Activated CD4-positive, alpha-beta T cell treated with anti-CD3 and anti-CD28 coated beads, Interleukin-2, amount 50 U/mL, for 4 hours (primary cell): ENCODE results near the gene BIN1.
"Not testable (repeated sequence)": the region's sequence is repeated elsewhere in the genome, so short reads cannot be mapped to it uniquely, and the experiment has no call there.

Experiments used
- DNase-seq, 2 experiments: peaks; one replicate each; pipeline ENCODE4 v3.0.0-alpha.2; 2020

BIN1 gene

GRCh38 chr2:127043367-127044164, 63.4 kb downstream of the BIN1 start:
- DNase-seq = no peak

- no peak for DNase-seq
These were observed 65.5 kb downstream of the BIN1 start for GRCh38 chr2:127041259-127041970.

GRCh38 chr2:127040169-127040568, 66.8 kb downstream of the BIN1 start:
- no peak for DNase-seq

- no peak for DNase-seq
These were observed 67.4 kb downstream of the BIN1 start for GRCh38 chr2:127039387-127040031.

GRCh38 chr2:127037476-127037875, 69.5 kb downstream of the BIN1 start:
- DNase-seq = no peak

GRCh38 chr2:127034883-127035611, 71.9 kb downstream of the BIN1 start:
- DNase-seq = no peak

GRCh38 chr2:127034051-127034450, 72.9 kb downstream of the BIN1 start:
- no peak for DNase-seq

- no peak for DNase-seq
These were observed 74.3 kb downstream of the BIN1 start for GRCh38 chr2:127032621-127033020.

GRCh38 chr2:127029350-127030051, 77.5 kb downstream of the BIN1 start:
- no peak for DNase-seq

- DNase-seq = not testable (repeated sequence)
These were observed 78.2 kb downstream of the BIN1 start for GRCh38 chr2:127028745-127029144.

- DNase-seq = no peak
These were observed 79.2 kb downstream of the BIN1 start for GRCh38 chr2:127027715-127028114.

- peak; percentile 57 to 62 for DNase-seq
These were observed 81.4 kb downstream of the BIN1 start for GRCh38 chr2:127025359-127026166.

GRCh38 chr2:127024769-127025358, 82.1 kb downstream of the BIN1 start:
- DNase-seq = no peak

- no peak for DNase-seq
These were observed 83.5 kb downstream of the BIN1 start for GRCh38 chr2:127023504-127023903.

- DNase-seq = no peak
These were observed 84.1 kb downstream of the BIN1 start for GRCh38 chr2:127022817-127023216.

GRCh38 chr2:127020536-127020935, 86.4 kb downstream of the BIN1 start:
- DNase-seq = no peak

GRCh38 chr2:127017548-127017947, 89.4 kb downstream of the BIN1 start:
- DNase-seq = no peak

- DNase-seq = no peak
These were observed 90.6 kb downstream of the BIN1 start for GRCh38 chr2:127016329-127016728.

GRCh38 chr2:127015106-127015910, 91.6 kb downstream of the BIN1 start:
- DNase-seq = no peak

GRCh38 chr2:127014630-127015029, 92.3 kb downstream of the BIN1 start:
- no peak for DNase-seq
